Endothelial cell of umbilical vein (primary cell): ENCODE measurements around the gene TAPBP.

Experiments
- CTCF ChIP-seq, 2 donors: IDR thresholded peaks; 1 replicate in 1 of 2; 2 replicates in 1 of 2; pipeline ENCODE4 v1.5.1; 2011; ENCODE audit warnings: low read length in 2 of 2, mild to moderate bottlenecking in 2 of 2, moderate library complexity in 2 of 2, control low read depth in 1 of 2, inconsistent platforms in 1 of 2, low read depth in 1 of 2; ENCODE audit not compliant: insufficient read depth in 1 of 2; ENCODE audit errors: extremely low read depth in 1 of 2
- EZH2 ChIP-seq: IDR thresholded peaks from 2 replicates; pipeline ENCODE4 v1.6.1; 2012; ENCODE audit warnings: borderline replicate concordance, low read depth, mild to moderate bottlenecking, moderate library complexity, low read length, inconsistent platforms; ENCODE audit not compliant: severe bottlenecking
- FOS ChIP-seq: IDR thresholded peaks from 2 replicates; pipeline ENCODE4 v1.6.1; 2011; ENCODE audit warnings: mild to moderate bottlenecking, low read length, moderate library complexity, borderline replicate concordance; ENCODE audit not compliant: insufficient read depth
- GATA2 ChIP-seq: IDR thresholded peaks from 2 replicates; pipeline ENCODE4 v1.7.0; 2011; ENCODE audit warnings: low read depth, mild to moderate bottlenecking, moderate library complexity, mixed read lengths, low read length; ENCODE audit not compliant: insufficient read length, insufficient read depth
- MAX ChIP-seq: IDR thresholded peaks from 2 replicates; pipeline ENCODE4 v1.6.1; 2011; ENCODE audit not compliant: insufficient read depth, insufficient read length
- MYC ChIP-seq: IDR thresholded peaks from one replicate; pipeline ENCODE4 v1.6.1; 2011; ENCODE audit warnings: mild to moderate bottlenecking, low read depth, low read length
- POLR2A ChIP-seq: IDR thresholded peaks from 2 replicates; pipeline ENCODE4 v1.6.1; 2012; ENCODE audit warnings: low read depth, mild to moderate bottlenecking, control low read depth, low read length
- POLR2AphosphoS5 ChIP-seq: IDR thresholded peaks from 2 replicates; pipeline ENCODE4 v1.6.1; 2012; ENCODE audit warnings: low read depth, mild to moderate bottlenecking, control low read depth, low read length, moderate library complexity; ENCODE audit not compliant: insufficient read depth

DNA sequence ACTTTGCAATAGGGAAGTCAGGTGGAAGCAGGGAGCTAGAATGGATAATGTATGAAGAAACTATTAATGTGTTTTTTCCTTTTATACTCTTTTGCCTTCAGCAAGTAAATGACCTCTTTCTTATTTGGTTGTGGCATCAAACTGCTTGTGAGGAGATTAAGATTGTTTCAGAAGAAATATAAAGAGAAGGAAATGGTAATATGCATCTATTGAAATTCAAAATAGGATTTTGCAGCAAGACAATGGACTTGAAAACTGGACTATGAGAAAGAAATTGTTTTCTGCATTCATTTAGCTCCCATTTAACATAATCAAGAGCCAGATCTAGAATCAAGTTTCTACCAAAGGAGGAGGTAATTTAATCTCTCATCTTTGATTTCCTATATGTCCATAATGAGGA, 45.5 kb upstream of the TAPBP start:
- no peak for TF ChIP-seq CTCF (IDR thresholded peaks at IDR 0.05; ENCODE audit: extremely low read depth in 1 of 2, insufficient read depth in 1 of 2, low read depth in 1 of 2, low read length in 2 of 2)
- TF ChIP-seq POLR2A, result no peak
- TF ChIP-seq MYC, result no peak
- no peak for TF ChIP-seq EZH2
- no peak for TF ChIP-seq POLR2AphosphoS5
- TF ChIP-seq FOS, result no peak
- TF ChIP-seq MAX, result no peak
- TF ChIP-seq GATA2, result no peak
